MM.1S (cell line): Measurements from ENCODE around the gene MIPOL1.

Source experiments
- DNase-seq: peaks from one replicate; pipeline ENCODE4 v3.0.0-alpha.2; 2015
- H2AFZ ChIP-seq: fragments of 300-600 bp; sonication (generic); 2 replicates; pipeline ENCODE4 v1.6.0; 2016; ENCODE audit warnings: antibody characterized with exemption, low read length
- H3F3A ChIP-seq: fragments of 300-600 bp; sonication (generic); 2 replicates; pipeline ENCODE4 v1.6.1; 2016; ENCODE audit warnings: mild to moderate bottlenecking, antibody characterized with exemption, low read length, moderate library complexity, mixed read lengths; ENCODE audit not compliant: insufficient read depth
- H3K27ac ChIP-seq: fragments of 300-600 bp; sonication (generic); 2 replicates; pipeline ENCODE4 v1.5.1; 2016; ENCODE audit warnings: mild to moderate bottlenecking, low read length
- H3K27me3 ChIP-seq: fragments of 300-600 bp; sonication (generic); replicated peaks from 2 replicates; pipeline ENCODE4 v1.6.0; 2016; ENCODE audit warnings: low read length; ENCODE audit not compliant: insufficient read depth
- H3K36me3 ChIP-seq: fragments of 300-600 bp; sonication (generic); replicated peaks from 2 replicates; pipeline ENCODE4 v1.6.1; 2016; ENCODE audit warnings: mild to moderate bottlenecking, low read length, mixed read lengths; ENCODE audit not compliant: insufficient read depth
- H3K4me1 ChIP-seq: fragments of 300-600 bp; sonication (generic); 2 replicates; pipeline ENCODE4 v1.6.1; 2016; ENCODE audit warnings: low read length, mixed read lengths
- H3K4me2 ChIP-seq: fragments of 300-600 bp; sonication (generic); 2 replicates; pipeline ENCODE4 v1.6.0; 2016; ENCODE audit warnings: low read depth, low read length
- H3K4me3 ChIP-seq: fragments of 300-600 bp; sonication (generic); 2 replicates; pipeline ENCODE4 v1.5.1; 2016; ENCODE audit warnings: low read length, mixed read lengths
- H3K79me2 ChIP-seq: fragments of 300-600 bp; sonication (generic); 2 replicates; pipeline ENCODE4 v1.6.1; 2016; ENCODE audit warnings: mixed run types, low read length, mixed read lengths
- H3K9ac ChIP-seq: fragments of 300-600 bp; sonication (generic); 2 replicates; pipeline ENCODE4 v1.6.1; 2016; ENCODE audit warnings: low read length, mixed read lengths
- H3K9me2 ChIP-seq: fragments of 300-600 bp; sonication (generic); replicated peaks from 2 replicates; pipeline ENCODE4 v1.6.1; 2016; ENCODE audit warnings: mild to moderate bottlenecking, low read length, mixed read lengths; ENCODE audit not compliant: insufficient read depth
- H3K9me3 ChIP-seq: fragments of 300-600 bp; sonication (generic); replicated peaks from 2 replicates; pipeline ENCODE4 v1.6.1; 2016; ENCODE audit warnings: mild to moderate bottlenecking, low read length, mixed read lengths; ENCODE audit not compliant: insufficient read depth
- H4K20me1 ChIP-seq: fragments of 300-600 bp; sonication (generic); 2 replicates; pipeline ENCODE4 v1.6.1; 2016; ENCODE audit warnings: mild to moderate bottlenecking, low read length, moderate library complexity, mixed read lengths; ENCODE audit not compliant: insufficient read depth
- EZH2 ChIP-seq: fragments of 300-600 bp; sonication (generic); optimal IDR thresholded peaks from 2 replicates; pipeline ENCODE3; 2017; ENCODE audit warnings: low read depth, mild to moderate bottlenecking, antibody characterized with exemption, low read length, mixed read lengths
- EZH2phosphoT487 ChIP-seq: fragments of 300-600 bp; sonication (generic); IDR thresholded peaks from 2 replicates; pipeline ENCODE4 v1.6.1; 2018; ENCODE audit warnings: antibody characterized with exemption, low read length
- TF ChIP-seq, protein P1 (sequence below): fragments of 300-600 bp; sonication (generic); IDR thresholded peaks from 2 replicates; pipeline ENCODE4 v1.5.1; 2016; ENCODE audit warnings: antibody characterized with exemption, low read length, mixed read lengths

The MIPOL1 gene

DNA sequence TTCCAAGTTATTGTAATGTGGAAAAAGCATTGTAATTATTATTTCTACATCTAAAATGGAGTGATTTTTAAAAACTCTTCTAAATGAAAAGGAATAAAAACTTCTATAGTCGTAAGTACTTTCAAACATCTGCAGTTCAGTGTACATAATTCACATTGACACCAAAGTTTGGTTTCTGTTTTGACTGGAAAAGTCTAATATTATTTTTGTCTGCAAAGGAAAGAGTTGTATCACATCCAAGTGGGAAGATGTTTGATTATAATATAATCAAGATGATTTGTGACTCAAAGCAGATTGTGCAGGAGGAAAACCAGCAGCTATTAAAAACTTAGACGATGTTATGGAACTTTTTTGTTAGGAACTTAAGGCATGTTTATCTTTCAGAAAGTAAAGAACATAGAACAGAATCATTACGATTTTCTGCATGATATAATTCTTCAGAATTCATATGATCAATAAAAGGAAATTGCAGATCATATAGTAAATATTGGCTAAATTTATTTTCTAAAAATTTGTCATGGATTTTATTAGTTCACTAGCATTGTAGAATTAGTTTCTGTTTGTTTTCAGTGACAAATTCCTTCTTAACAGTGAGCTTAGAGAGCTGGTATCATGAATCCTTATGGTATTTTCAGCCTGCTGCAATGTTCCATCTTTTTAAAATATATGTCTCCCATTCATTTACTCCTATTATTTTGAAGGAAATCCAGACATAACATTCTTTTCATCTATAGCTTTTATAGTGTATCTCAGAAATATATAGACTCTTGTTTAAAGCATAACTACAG lies 145.8 kb downstream of the MIPOL1 start:
- no peaks in the 10 kb centered on the region for H3F3A ChIP-seq
- H3K79me2 ChIP-seq = no peaks in the 10 kb centered on the region
- no peak overlapping the region for H3K9ac ChIP-seq
- H3K27ac ChIP-seq = no peak overlapping the region
- no peaks in the 10 kb centered on the region for H3K4me1 ChIP-seq
- DNase-seq = no peak
- H4K20me1 ChIP-seq = no peaks in the 10 kb centered on the region
- peak overlapping the region; percentile 24; the same call in 1 of the 2 replicates for H3K4me2 ChIP-seq
- H3K27me3 ChIP-seq = no peaks in the 10 kb centered on the region
- H3K4me3 ChIP-seq = no peak overlapping the region
- H3K9me2 ChIP-seq = no peaks in the 10 kb centered on the region
- no peak for TF ChIP-seq EZH2phosphoT487
- H3K9me3 ChIP-seq = no peaks in the 10 kb centered on the region
- no peaks in the 10 kb centered on the region for H3K36me3 ChIP-seq
- H2AFZ ChIP-seq = no peak overlapping the region

DNA sequence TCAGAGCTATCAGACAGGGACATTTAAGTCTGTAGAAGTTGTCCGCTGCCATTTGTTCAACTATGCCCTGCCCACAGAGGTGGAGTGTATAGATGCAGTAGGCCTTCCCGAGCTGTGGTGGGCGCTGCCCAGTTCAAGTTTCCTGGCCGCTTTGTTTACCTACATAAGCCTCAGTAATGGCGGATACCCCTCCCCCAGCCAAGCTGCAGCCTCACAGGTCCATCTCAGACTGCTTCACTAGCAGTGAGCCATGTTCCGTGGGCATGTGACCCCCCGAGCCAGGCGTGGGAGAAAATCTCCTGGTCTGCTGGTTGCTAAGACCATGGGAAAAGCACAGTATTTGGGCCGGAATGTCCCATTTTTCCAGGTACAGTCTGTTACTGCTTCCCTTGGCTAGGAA lies 165.9 kb downstream of the MIPOL1 start:
- H2AFZ ChIP-seq = no peak overlapping the region
- no peak overlapping the region for H3K4me3 ChIP-seq
- H3K9me2 ChIP-seq = no peaks in the 10 kb centered on the region
- no peaks in the 10 kb centered on the region for H3K9me3 ChIP-seq
- H3K9ac ChIP-seq = no peak overlapping the region
- no peak for DNase-seq
- no peak overlapping the region for H3K4me2 ChIP-seq
- TF ChIP-seq EZH2 (no peak), EZH2phosphoT487 (no peak)
- TF ChIP-seq, protein P1, sequence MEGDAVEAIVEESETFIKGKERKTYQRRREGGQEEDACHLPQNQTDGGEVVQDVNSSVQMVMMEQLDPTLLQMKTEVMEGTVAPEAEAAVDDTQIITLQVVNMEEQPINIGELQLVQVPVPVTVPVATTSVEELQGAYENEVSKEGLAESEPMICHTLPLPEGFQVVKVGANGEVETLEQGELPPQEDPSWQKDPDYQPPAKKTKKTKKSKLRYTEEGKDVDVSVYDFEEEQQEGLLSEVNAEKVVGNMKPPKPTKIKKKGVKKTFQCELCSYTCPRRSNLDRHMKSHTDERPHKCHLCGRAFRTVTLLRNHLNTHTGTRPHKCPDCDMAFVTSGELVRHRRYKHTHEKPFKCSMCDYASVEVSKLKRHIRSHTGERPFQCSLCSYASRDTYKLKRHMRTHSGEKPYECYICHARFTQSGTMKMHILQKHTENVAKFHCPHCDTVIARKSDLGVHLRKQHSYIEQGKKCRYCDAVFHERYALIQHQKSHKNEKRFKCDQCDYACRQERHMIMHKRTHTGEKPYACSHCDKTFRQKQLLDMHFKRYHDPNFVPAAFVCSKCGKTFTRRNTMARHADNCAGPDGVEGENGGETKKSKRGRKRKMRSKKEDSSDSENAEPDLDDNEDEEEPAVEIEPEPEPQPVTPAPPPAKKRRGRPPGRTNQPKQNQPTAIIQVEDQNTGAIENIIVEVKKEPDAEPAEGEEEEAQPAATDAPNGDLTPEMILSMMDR = no peak
- H3K4me1 ChIP-seq = no peaks in the 10 kb centered on the region
- H3K36me3 ChIP-seq = no peaks in the 10 kb centered on the region
- no peaks in the 10 kb centered on the region for H3F3A ChIP-seq
- H3K79me2 ChIP-seq = no peaks in the 10 kb centered on the region
- no peaks in the 10 kb centered on the region for H3K27me3 ChIP-seq
- H3K27ac ChIP-seq = no peak overlapping the region
- H4K20me1 ChIP-seq = no peaks in the 10 kb centered on the region

DNA sequence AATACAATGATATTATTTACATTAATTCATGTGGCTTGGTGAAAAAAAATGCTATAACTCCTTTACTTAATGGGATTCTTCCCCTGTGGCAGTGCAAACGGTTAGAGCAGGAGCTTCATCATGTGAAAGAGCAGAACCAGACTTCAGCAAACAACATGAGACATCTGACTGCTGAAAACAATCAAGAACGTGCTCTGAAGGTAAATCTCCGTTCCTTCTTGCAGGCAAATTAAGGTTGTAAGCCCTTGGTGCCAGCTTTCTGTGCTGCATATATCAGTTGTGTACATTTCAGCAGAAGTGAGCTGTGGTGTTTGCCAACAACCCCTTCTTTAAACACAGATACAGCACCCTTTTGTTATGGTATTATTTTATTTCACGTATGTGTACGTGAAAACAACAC lies 171.7 kb downstream of the MIPOL1 start:
- H2AFZ ChIP-seq = no peak overlapping the region
- no peaks in the 10 kb centered on the region for H4K20me1 ChIP-seq
- no peak overlapping the region for H3K4me3 ChIP-seq
- H3K36me3 ChIP-seq = no peaks in the 10 kb centered on the region
- H3K27me3 ChIP-seq = no peaks in the 10 kb centered on the region
- no peaks in the 10 kb centered on the region for H3F3A ChIP-seq
- H3K9me2 ChIP-seq = no peaks in the 10 kb centered on the region
- TF ChIP-seq EZH2phosphoT487 = no peak
- no peak for TF ChIP-seq EZH2
- TF ChIP-seq, protein P1 = no peak
- H3K79me2 ChIP-seq = no peaks in the 10 kb centered on the region
- H3K9me3 ChIP-seq = no peaks in the 10 kb centered on the region
- H3K4me2 ChIP-seq = no peak overlapping the region
- H3K9ac ChIP-seq = no peak overlapping the region
- no peak for DNase-seq
- no peaks in the 10 kb centered on the region for H3K4me1 ChIP-seq
- H3K27ac ChIP-seq = no peak overlapping the region

DNA sequence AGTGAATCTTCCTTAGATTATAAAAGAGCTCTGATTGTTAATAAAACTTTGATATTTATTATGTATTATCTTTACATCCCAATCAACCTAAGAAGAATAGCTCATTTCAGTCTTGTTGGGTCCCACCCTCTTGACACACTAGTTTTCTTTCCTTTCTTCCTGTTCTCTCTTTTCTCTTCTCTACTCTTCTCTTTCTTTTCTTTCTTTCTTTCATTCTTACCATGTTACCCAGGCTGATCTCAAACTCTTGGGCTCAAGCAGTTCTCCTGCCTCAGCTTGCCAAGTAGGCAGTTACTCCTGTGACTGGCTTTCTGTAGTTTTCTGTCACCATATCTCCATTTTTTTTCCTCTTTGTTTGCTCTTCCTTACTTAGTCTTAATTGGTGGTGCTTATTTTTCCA lies 177.8 kb downstream of the MIPOL1 start:
- H3K4me1 ChIP-seq = no peaks in the 10 kb centered on the region
- H3K36me3 ChIP-seq = no peaks in the 10 kb centered on the region
- no peaks in the 10 kb centered on the region for H3F3A ChIP-seq
- no peaks in the 10 kb centered on the region for H3K9me2 ChIP-seq
- H2AFZ ChIP-seq = no peak overlapping the region
- no peak overlapping the region for H3K9ac ChIP-seq
- no peak for TF ChIP-seq EZH2
- TF ChIP-seq, protein P1 = no peak
- TF ChIP-seq EZH2phosphoT487 = no peak
- no peak overlapping the region for H3K27ac ChIP-seq
- no peaks in the 10 kb centered on the region for H3K79me2 ChIP-seq
- no peak overlapping the region for H3K4me2 ChIP-seq
- H4K20me1 ChIP-seq = no peaks in the 10 kb centered on the region
- H3K27me3 ChIP-seq = no peaks in the 10 kb centered on the region
- no peaks in the 10 kb centered on the region for H3K9me3 ChIP-seq
- no peak for DNase-seq
- no peak overlapping the region for H3K4me3 ChIP-seq
